Midbrain (tissue), 1 donor: ENCODE measurements around the gene WWOX.
"Not testable (repeated sequence)": the region's sequence is repeated elsewhere in the genome, so short reads cannot be mapped to it uniquely, and the experiment has no call there.

Source experiments
- DNase-seq: peaks from one replicate; lab custom pipeline; 2025; lab: John Stamatoyannopoulos, UW

Gene WWOX

GRCh38 chr16:78689536-78689935, 590.1 kb downstream of the WWOX start:
- no peak for DNase-seq

GRCh38 chr16:78690510-78690909, 591.1 kb downstream of the WWOX start:
- DNase-seq = no peak

GRCh38 chr16:78691746-78692145, 592.3 kb downstream of the WWOX start:
- DNase-seq = not testable (repeated sequence)

DNA sequence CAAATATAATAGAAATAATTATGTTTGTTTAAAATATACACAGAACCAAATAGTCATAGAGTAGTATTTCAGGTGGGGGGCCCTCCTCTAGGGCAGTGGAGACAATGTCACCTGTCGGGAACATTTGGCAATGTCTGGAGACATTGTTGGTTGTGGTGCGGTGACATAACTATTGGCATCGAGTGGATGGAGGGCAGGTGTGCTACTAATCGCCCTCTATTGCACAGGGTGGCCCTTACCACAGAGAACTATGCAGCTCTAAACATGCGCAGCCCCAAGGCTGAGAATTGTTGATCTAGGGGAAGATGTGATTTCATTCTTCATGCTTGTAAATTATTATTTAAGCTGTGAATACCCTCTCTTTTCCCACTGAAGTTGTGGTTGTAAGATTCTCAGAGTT, 594.0 kb downstream of the WWOX start:
- DNase-seq = no peak

GRCh38 chr16:78694414-78694813, 595.0 kb downstream of the WWOX start:
- DNase-seq = no peak

- no peak for DNase-seq
Measured at GRCh38 chr16:78695391-78695790, 595.9 kb downstream of the WWOX start.

GRCh38 chr16:78696797-78697196, 597.3 kb downstream of the WWOX start:
- no peak for DNase-seq

- DNase-seq = no peak
Measured at GRCh38 chr16:78697426-78697825, 598.0 kb downstream of the WWOX start.

GRCh38 chr16:78703936-78704335, 604.5 kb downstream of the WWOX start:
- no peak for DNase-seq

DNA sequence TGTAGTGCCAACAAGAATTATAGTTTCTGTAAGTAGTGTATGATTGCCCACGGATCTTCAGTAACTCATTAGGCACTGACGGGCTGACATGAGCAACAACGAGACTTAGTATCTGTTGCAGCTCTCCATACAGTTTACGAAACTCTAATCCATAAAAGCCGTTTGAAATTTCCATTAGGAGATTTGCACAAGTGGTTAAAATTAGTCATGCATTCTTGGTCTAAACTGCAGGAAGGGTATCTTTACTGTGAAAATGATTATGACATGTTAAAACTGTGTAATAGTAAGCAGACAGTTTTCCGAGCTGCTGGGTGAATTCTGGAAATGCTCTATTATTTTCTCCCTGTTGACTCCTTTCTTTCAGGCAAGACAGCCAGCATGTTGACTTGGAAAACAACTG, 605.0 kb downstream of the WWOX start:
- DNase-seq = no peak

DNA sequence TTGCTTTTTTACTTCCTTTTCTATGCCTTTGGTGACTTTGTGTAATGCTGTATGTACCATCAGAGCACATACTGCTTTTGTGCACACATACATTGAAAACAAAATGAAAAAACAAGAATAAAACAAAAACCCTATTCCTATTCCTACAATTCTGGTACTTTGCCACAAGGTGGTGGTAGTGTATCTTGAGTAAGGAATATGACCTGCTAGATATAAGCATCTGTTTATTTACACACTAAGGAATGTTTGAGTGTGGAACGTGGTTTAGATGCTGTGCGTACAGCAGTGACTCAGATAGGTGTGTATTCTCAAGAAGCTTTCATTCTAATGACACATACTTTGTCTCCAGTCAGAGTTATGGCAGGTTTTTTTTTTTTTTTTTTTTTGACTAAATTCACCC, 606.2 kb downstream of the WWOX start:
- DNase-seq = no peak

GRCh38 chr16:78706637-78707036, 607.2 kb downstream of the WWOX start:
- no peak for DNase-seq

- no peak for DNase-seq
Measured at GRCh38 chr16:78709137-78709884, 609.9 kb downstream of the WWOX start.

DNA sequence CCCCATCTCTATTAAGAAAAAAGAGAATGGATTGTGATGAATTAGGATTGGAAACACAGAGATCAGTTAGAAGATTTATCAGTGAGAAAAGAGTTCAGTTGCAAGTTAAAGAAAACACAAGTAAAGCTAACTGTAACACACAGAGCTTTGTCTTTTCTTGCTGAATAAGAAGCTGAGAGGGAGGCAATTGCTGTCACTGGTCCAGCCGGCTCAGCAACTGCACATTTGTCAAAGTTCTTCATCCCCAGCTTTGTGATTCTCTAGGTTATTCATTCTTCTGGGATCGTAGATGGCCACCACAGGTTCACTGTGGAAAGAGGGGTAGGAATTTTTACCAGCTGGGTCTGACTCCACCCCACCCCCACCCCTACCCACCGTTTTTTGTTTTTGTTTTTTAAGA, 615.7 kb downstream of the WWOX start:
- no peak for DNase-seq

GRCh38 chr16:78715673-78716072, 616.2 kb downstream of the WWOX start:
- no peak for DNase-seq

GRCh38 chr16:78718141-78718540, 618.7 kb downstream of the WWOX start:
- DNase-seq = no peak

- DNase-seq = no peak
Measured at GRCh38 chr16:78720416-78720815, 621.0 kb downstream of the WWOX start.

GRCh38 chr16:78727536-78727935, 628.1 kb downstream of the WWOX start:
- no peak for DNase-seq

DNA sequence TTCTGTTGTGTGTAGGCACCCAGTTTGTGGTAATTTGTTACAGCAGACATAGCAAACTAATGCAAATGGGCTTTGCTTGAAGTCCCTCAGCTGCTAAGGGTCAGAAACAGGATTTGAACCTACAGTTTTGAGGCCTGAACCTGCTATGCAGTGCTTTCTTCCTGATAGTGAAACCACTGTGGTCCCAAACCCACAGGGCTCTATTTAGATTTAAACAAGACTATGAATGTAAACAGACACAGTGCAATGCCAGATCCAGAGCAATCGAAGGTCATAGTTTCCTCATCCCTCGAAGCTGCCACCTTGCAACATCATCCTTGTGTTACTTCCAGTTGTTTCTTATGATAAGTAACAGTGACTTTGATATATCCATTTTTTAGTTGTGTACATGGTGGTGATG, 630.2 kb downstream of the WWOX start:
- DNase-seq = no peak

GRCh38 chr16:78731785-78732184, 632.3 kb downstream of the WWOX start:
- DNase-seq = no peak

- DNase-seq = no peak
Measured at GRCh38 chr16:78732696-78733095, 633.2 kb downstream of the WWOX start.

GRCh38 chr16:78735337-78735736, 635.9 kb downstream of the WWOX start:
- DNase-seq = no peak

GRCh38 chr16:78737630-78738029, 638.2 kb downstream of the WWOX start:
- DNase-seq = no peak

DNA sequence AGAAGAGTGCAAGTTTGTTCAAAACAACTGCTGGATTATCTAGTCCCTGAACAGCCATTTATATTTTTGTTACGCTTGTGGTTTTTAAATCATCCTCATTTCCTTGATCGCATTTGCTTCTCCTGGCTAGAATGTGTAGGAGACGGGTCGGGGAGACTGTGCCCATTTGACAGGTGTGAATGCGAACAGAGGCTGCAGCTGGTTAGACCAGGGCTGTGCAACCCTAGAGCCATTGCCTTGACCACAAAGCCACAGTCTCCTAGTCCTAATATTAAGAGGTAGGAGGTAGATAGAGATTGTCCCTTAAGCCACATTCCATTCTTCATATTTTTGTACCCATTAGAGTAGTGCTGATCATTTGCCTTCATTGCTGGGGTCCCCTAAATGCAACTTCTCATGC, 639.1 kb downstream of the WWOX start:
- no peak for DNase-seq
